ENCODE results near the gene CDKN2B-AS1.

Gene CDKN2B-AS1

GRCh38 chr9:22084336-22085035 lies 89.9 kb downstream of the CDKN2B-AS1 start:
- no peak for DNase-seq (ENCODE audit: low read depth in 2 of 2)

GRCh38 chr9:22088053-22088716 lies 93.6 kb downstream of the CDKN2B-AS1 start:
- no peak for DNase-seq (ENCODE audit: low read depth in 2 of 2)

- no peak for DNase-seq (ENCODE audit: low read depth in 2 of 2)
Measured at GRCh38 chr9:22088717-22089061, 94.1 kb downstream of the CDKN2B-AS1 start.

GRCh38 chr9:22097707-22098106 lies 103.1 kb downstream of the CDKN2B-AS1 start:
- no peak for DNase-seq (ENCODE audit: low read depth in 2 of 2)

GRCh38 chr9:22098643-22099332 lies 104.2 kb downstream of the CDKN2B-AS1 start:
- DNase-seq (ENCODE audit: low read depth in 2 of 2) = no peak

GRCh38 chr9:22100626-22101025 lies 106.0 kb downstream of the CDKN2B-AS1 start:
- no peak for DNase-seq (ENCODE audit: low read depth in 2 of 2)

GRCh38 chr9:22102146-22103053 lies 107.8 kb downstream of the CDKN2B-AS1 start:
- no peak for DNase-seq (ENCODE audit: low read depth in 2 of 2)

GRCh38 chr9:22103685-22104575 lies 109.3 kb downstream of the CDKN2B-AS1 start:
- no peak for DNase-seq (ENCODE audit: low read depth in 2 of 2)

- DNase-seq (ENCODE audit: low read depth in 2 of 2) = no peak
Measured at GRCh38 chr9:22105005-22105722, 110.6 kb downstream of the CDKN2B-AS1 start.

GRCh38 chr9:22107202-22108045 lies 112.8 kb downstream of the CDKN2B-AS1 start:
- DNase-seq (ENCODE audit: low read depth in 2 of 2) = no peak

- DNase-seq (ENCODE audit: low read depth in 2 of 2) = no peak
Measured at GRCh38 chr9:22108581-22109370, 114.2 kb downstream of the CDKN2B-AS1 start.

- DNase-seq (ENCODE audit: low read depth in 2 of 2) = no peak
Measured at GRCh38 chr9:22111176-22111953, 116.8 kb downstream of the CDKN2B-AS1 start.

GRCh38 chr9:22111954-22112247 lies 117.3 kb downstream of the CDKN2B-AS1 start:
- no peak for DNase-seq (ENCODE audit: low read depth in 2 of 2)

GRCh38 chr9:22112870-22113821 lies 118.6 kb downstream of the CDKN2B-AS1 start:
- DNase-seq (ENCODE audit: low read depth in 2 of 2) = no peak

- DNase-seq (ENCODE audit: low read depth in 2 of 2) = no peak
Measured at GRCh38 chr9:22114956-22115355, 120.4 kb downstream of the CDKN2B-AS1 start.

GRCh38 chr9:22116758-22117157 lies 122.2 kb downstream of the CDKN2B-AS1 start:
- DNase-seq (ENCODE audit: low read depth in 2 of 2) = no peak
